ENCODE data around the gene TEX38. TPM values are rescaled to one million over a fixed set of nuclear protein-coding genes. Genes with fewer than 3 reads are reported as not detected.
"Not testable (repeated sequence)": the region's sequence is repeated elsewhere in the genome, so short reads cannot be mapped to it uniquely, and the experiment has no call there.

The TEX38 gene
- polyA plus RNA-seq, 1 donor = 0.09 TPM

DNA sequence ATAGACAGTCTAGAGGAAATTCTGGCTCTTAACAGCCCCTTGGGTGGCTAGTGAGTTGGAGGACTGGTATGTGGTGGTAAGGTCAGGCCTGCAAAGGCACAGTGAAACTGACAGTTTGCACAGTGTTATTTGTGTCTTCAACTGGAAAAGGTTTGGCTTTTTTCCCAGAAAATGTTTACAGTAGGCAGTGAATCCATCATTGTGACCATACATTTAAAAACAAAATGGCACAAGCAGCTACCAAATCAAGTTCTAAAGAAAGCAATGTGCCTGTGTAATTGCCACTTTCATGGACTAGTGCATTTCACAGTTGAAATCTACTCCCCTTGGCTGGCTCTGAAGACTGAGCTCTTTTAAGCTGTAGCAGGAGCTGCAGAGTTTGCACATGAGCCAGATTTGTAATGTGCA, 28.3 kb upstream of the TEX38 start:
- H3K4me1 ChIP-seq (ENCODE audit: control insufficient read depth, insufficient read depth, low read length) = peaks cover 4% of the 10 kb centered on the region
- no peak overlapping the region for H3K4me3 ChIP-seq (ENCODE audit: low read length)
- no peaks in the 10 kb centered on the region for H3K27me3 ChIP-seq (ENCODE audit: control insufficient read depth, insufficient read depth, low read length)
- peaks cover 15% of the 10 kb centered on the region for H3K36me3 ChIP-seq (ENCODE audit: control insufficient read depth, insufficient read depth, low read length)
- H3K9me3 ChIP-seq (ENCODE audit: control insufficient read depth, low read depth, low read length) = peaks cover 4% of the 10 kb centered on the region
- no peak for DNase-seq
- no peak overlapping the region for H3K27ac ChIP-seq (ENCODE audit: low read length)

DNA sequence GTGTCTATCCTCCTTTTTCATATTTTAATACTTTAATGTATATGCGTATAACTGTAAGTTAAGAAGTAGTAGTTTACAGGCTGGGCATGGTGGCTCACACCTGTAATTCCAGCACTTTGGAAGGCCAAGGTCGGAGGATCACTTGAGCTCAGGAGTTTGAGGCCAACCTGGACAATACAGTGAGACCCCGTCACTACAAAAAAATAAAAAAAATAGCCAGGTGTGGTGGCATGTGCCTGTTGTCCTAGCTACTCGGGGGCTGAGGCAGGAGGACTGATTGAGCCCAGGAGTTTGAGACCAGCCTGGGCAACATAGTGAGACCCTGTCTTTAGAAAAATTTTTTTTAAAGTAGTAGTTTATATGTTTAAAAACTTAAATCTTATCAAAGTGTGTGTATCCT, 25.8 kb upstream of the TEX38 start:
- no peak for DNase-seq
- Histone ChIP-seq H3K4me3 (ENCODE audit: low read length) (no peak overlapping the region), H3K27ac (ENCODE audit: low read length) (no peak overlapping the region), H3K36me3 (ENCODE audit: control insufficient read depth, insufficient read depth, low read length) (peaks cover 24% of the 10 kb centered on the region), H3K9me3 (ENCODE audit: control insufficient read depth, low read depth, low read length) (peaks cover 16% of the 10 kb centered on the region), H3K27me3 (ENCODE audit: control insufficient read depth, insufficient read depth, low read length) (no peaks in the 10 kb centered on the region), H3K4me1 (ENCODE audit: control insufficient read depth, insufficient read depth, low read length) (no peaks in the 10 kb centered on the region)
- 90% methylated on average over 2 of the region's 4 CpGs for WGBS (ENCODE audit: insufficient coverage, low lambda C conversion rate)

DNA sequence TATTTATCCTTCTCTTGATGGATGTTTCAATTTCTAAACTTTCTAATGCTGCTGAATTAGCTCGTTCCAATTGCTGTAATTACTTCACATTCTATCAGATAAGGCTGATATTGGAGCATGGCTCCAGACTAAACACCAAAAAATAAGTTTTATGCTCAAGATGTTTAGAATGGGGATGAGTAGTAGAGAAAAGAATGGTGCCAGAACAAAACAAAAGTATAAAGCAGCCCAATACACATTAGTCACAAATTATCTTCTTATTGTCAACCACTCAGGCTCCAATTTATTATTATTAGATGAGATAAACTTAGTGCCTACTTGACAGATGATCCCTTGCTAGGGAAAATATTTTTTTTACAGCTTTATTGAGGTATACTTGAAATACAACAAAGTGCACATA, 25.3 kb upstream of the TEX38 start:
- Histone ChIP-seq H3K4me1 (ENCODE audit: control insufficient read depth, insufficient read depth, low read length) (no peaks in the 10 kb centered on the region), H3K27me3 (ENCODE audit: control insufficient read depth, insufficient read depth, low read length) (no peaks in the 10 kb centered on the region), H3K27ac (ENCODE audit: low read length) (no peak overlapping the region), H3K36me3 (ENCODE audit: control insufficient read depth, insufficient read depth, low read length) (peaks cover 24% of the 10 kb centered on the region), H3K9me3 (ENCODE audit: control insufficient read depth, low read depth, low read length) (peaks cover 16% of the 10 kb centered on the region), H3K4me3 (ENCODE audit: low read length) (no peak overlapping the region)
- WGBS (ENCODE audit: insufficient coverage, low lambda C conversion rate) = 100% methylated on average over 1 of the region's 1 CpG
- DNase-seq = no peak

DNA sequence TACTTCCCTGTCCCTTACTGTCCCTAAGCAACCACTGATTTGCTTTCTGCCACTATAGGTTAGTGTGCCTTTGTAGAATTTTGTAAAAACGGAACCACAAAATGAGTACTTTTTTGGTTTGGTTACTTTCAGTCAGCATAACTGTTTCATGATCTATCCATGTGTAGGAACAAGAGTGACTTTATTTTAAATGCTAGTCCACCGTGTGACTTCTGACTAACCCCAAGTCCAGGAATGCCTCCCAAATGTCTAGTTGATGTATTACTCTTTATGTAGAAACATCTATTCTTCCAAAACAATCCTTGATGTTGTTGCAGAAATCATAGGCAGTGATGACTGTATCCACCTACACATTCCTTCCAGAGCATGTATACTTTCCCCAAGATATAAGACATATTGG, 24.8 kb upstream of the TEX38 start:
- Histone ChIP-seq H3K4me3 (ENCODE audit: low read length) (no peak overlapping the region), H3K4me1 (ENCODE audit: control insufficient read depth, insufficient read depth, low read length) (no peaks in the 10 kb centered on the region), H3K36me3 (ENCODE audit: control insufficient read depth, insufficient read depth, low read length) (peaks cover 24% of the 10 kb centered on the region), H3K27ac (ENCODE audit: low read length) (no peak overlapping the region), H3K9me3 (ENCODE audit: control insufficient read depth, low read depth, low read length) (peaks cover 16% of the 10 kb centered on the region), H3K27me3 (ENCODE audit: control insufficient read depth, insufficient read depth, low read length) (no peaks in the 10 kb centered on the region)
- no peak for DNase-seq
- WGBS (ENCODE audit: insufficient coverage, low lambda C conversion rate) = 100% methylated on average over 1 of the region's 2 CpGs

DNA sequence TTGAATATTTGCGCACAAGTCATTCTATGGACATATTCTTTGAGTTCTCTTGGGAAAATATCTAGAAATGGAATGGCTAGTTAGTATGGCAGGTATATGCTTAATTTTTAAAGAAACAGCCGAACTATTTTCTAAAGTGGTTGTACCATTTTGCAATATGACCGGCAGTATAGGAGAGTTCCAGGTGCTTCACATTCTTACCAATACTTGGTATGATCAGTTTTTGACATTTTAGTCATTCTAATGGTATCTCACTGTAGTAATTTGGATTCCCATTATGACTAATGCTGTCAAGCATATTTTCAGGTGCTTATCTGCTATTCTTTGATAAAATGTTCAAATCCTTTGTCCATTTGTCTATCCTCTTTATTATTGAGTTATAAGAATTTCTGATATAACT, 24.0 kb upstream of the TEX38 start:
- Histone ChIP-seq H3K4me3 (ENCODE audit: low read length) (no peak overlapping the region), H3K4me1 (ENCODE audit: control insufficient read depth, insufficient read depth, low read length) (no peaks in the 10 kb centered on the region), H3K36me3 (ENCODE audit: control insufficient read depth, insufficient read depth, low read length) (peaks cover 24% of the 10 kb centered on the region), H3K9me3 (ENCODE audit: control insufficient read depth, low read depth, low read length) (peaks cover 16% of the 10 kb centered on the region), H3K27me3 (ENCODE audit: control insufficient read depth, insufficient read depth, low read length) (no peaks in the 10 kb centered on the region), H3K27ac (ENCODE audit: low read length) (no peak overlapping the region)
- no peak for DNase-seq
- no CpG with 5 or more reads among the region's 3 CpGs for WGBS (ENCODE audit: insufficient coverage, low lambda C conversion rate)

DNA sequence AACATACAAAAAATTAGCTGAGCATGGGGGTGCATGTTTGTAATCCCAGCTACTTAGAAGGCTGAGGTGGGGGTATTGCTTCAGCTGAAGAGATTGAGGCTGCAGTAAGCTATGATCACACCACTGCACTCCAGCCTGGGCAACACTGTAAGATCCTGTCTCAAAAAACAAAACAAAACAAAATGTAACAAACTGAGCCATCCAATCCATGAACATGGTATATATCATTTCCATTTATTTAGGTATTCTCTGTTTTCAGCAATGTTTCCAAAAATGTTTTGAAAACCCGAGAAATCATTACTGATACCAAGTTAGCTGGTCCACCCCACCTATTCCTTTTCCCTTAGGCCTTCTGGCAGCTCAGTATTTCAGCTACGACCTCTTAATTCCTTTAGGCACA, 21.9 kb upstream of the TEX38 start:
- Histone ChIP-seq H3K36me3 (ENCODE audit: control insufficient read depth, insufficient read depth, low read length) (peaks cover 21% of the 10 kb centered on the region), H3K27me3 (ENCODE audit: control insufficient read depth, insufficient read depth, low read length) (no peaks in the 10 kb centered on the region), H3K4me1 (ENCODE audit: control insufficient read depth, insufficient read depth, low read length) (peaks cover 8% of the 10 kb centered on the region), H3K4me3 (ENCODE audit: low read length) (no peak overlapping the region), H3K9me3 (ENCODE audit: control insufficient read depth, low read depth, low read length) (peaks cover 16% of the 10 kb centered on the region), H3K27ac (ENCODE audit: low read length) (no peak overlapping the region)
- no peak for DNase-seq
- 100% methylated on average over 1 of the region's 2 CpGs for WGBS (ENCODE audit: insufficient coverage, low lambda C conversion rate)

DNA sequence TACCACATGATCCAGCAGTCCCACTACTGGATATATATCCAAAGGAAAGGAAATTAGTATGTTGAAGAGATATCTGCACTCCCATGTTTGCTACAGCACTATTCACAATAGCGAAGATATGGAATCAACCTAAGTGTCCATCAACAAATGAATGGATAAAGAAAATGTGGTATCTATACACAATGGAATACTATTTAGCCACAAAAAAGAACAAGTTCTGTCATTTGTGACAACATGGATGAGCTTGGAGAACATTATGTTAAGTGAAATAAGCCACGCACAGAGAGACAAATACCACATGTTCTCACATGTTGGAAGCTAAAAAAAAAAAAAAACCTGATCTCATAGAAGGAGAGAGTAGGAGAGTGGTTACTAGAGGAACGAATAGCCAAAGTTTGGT, 21.2 kb upstream of the TEX38 start:
- H3K9me3 ChIP-seq (ENCODE audit: control insufficient read depth, low read depth, low read length) = peaks cover 16% of the 10 kb centered on the region
- no peaks in the 10 kb centered on the region for H3K27me3 ChIP-seq (ENCODE audit: control insufficient read depth, insufficient read depth, low read length)
- peaks cover 8% of the 10 kb centered on the region for H3K4me1 ChIP-seq (ENCODE audit: control insufficient read depth, insufficient read depth, low read length)
- H3K27ac ChIP-seq (ENCODE audit: low read length) = no peak overlapping the region
- H3K36me3 ChIP-seq (ENCODE audit: control insufficient read depth, insufficient read depth, low read length) = peaks cover 25% of the 10 kb centered on the region
- WGBS (ENCODE audit: insufficient coverage, low lambda C conversion rate) = 100% methylated on average over 1 of the region's 3 CpGs
- DNase-seq = no peak
- no peak overlapping the region for H3K4me3 ChIP-seq (ENCODE audit: low read length)

DNA sequence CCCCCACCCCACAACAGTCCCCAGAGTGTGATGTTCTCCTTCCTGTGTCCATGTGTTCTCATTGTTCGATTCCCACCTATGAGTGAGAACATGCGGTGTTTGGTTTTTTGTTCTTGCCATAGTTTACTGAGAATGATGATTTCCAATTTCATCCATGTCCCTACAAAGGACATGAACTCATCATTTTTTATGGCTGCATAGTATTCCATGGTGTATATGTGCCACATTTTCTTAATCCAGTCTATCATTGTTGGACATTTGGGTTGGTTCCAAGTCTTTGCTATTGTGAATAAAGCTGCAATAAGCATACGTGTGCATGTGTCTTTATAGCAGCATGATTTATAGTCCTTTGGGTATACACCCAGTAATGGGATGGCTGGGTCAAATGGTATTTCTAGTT, 20.5 kb upstream of the TEX38 start:
- not testable (repeated sequence) for H3K4me1 ChIP-seq (ENCODE audit: control insufficient read depth, insufficient read depth, low read length); H3K27ac ChIP-seq (ENCODE audit: low read length); H3K27me3 ChIP-seq (ENCODE audit: control insufficient read depth, insufficient read depth, low read length); H3K4me3 ChIP-seq (ENCODE audit: low read length); DNase-seq
- Histone ChIP-seq H3K36me3 (ENCODE audit: control insufficient read depth, insufficient read depth, low read length) (peaks cover 30% of the 10 kb centered on the region), H3K9me3 (ENCODE audit: control insufficient read depth, low read depth, low read length) (peaks cover 16% of the 10 kb centered on the region)
- WGBS (ENCODE audit: insufficient coverage, low lambda C conversion rate) = no CpG with 5 or more reads among the region's 3 CpGs

DNA sequence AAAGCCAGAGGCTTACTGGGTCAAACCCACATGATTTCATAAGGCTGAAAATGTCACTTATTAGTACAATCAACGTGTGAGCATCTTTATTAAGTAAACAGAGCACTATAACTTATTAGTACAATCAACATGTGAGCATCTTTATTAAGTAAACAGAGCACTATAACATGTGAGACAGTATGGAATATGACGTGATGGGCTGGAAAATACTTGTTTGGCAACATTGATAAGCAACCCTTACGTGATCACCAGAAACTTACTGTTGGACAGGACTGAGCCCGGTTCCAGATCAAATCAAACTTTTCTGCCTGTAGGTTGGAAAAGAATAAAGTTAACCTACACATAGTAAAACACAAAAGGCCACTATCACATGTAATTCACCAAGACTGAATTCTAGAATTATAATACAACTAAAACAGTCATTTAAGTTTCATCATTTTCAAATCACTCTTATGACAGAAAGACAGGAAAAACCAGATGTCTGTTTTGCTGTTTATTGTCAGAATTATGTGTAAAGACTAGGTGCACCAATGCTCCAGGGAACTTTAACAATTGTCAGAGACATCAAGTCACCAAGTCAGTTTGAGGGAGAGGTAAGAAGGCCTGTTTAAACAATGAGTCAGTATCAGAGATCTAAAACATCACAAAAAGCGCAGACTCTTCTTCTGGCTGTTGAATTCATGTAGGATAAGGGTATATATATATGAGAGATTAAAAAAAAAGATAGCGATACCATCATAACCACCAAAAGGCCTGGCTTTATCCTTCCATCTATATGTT, 19.1 kb upstream of the TEX38 start:
- WGBS (ENCODE audit: insufficient coverage, low lambda C conversion rate) = 60% methylated on average over 2 of the region's 6 CpGs
- Histone ChIP-seq H3K36me3 (ENCODE audit: control insufficient read depth, insufficient read depth, low read length) (peaks cover 36% of the 10 kb centered on the region), H3K9me3 (ENCODE audit: control insufficient read depth, low read depth, low read length) (peaks cover 16% of the 10 kb centered on the region), H3K4me1 (ENCODE audit: control insufficient read depth, insufficient read depth, low read length) (peaks cover 8% of the 10 kb centered on the region), H3K4me3 (ENCODE audit: low read length) (no peak overlapping the region), H3K27ac (ENCODE audit: low read length) (no peak overlapping the region), H3K27me3 (ENCODE audit: control insufficient read depth, insufficient read depth, low read length) (no peaks in the 10 kb centered on the region)
- no peak for DNase-seq

DNA sequence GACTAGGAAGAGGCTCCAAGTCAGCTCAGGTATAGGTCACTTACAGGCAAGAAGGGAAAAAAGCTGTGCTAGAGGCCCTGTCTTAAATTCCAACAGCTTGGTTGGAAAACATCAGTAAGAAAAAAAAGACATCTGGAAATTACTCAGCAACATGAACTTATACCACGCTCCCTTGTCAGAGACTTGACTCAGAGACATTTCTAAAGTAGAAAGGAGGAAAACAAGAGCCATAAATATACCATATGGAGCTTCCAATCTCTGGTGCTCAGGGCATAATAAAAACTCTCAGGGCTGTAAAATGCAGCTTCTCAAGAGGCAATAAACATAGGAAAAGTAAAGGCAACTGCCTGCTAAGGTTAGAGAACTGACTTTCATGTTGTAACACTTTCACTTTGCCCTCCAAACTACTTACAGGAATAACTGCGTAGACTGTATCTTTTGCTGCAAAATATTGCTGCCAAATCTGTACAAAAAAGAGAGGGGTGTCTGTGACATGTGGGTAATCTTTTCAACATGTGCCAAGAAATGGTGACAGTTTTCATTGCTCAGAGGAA, 18.2 kb upstream of the TEX38 start:
- Histone ChIP-seq H3K27ac (ENCODE audit: low read length) (no peak overlapping the region), H3K36me3 (ENCODE audit: control insufficient read depth, insufficient read depth, low read length) (peaks cover 35% of the 10 kb centered on the region), H3K9me3 (ENCODE audit: control insufficient read depth, low read depth, low read length) (peaks cover 12% of the 10 kb centered on the region), H3K4me3 (ENCODE audit: low read length) (no peak overlapping the region), H3K27me3 (ENCODE audit: control insufficient read depth, insufficient read depth, low read length) (no peaks in the 10 kb centered on the region), H3K4me1 (ENCODE audit: control insufficient read depth, insufficient read depth, low read length) (peaks cover 8% of the 10 kb centered on the region)
- peak; percentile 63 to 84 for DNase-seq
- WGBS (ENCODE audit: insufficient coverage, low lambda C conversion rate) = no CpG with 5 or more reads among the region's 2 CpGs

DNA sequence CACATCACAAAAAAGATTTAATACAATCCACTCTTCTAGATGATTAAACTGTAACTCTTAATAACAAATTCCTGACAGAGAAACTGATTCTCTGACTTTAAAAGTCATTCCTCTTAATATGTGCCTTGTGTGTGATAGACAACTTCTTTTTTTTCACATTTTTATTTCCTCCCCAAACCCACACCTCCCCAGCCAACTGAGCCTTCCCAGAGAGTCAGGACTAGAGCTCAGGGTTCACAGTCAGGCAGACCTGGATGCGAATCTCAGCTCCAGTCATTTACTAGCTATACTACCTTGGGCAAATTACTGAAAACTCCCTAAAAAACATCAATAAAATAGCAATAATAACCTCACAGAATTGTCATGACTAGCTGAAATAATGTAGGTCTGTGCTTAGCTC, 17.6 kb upstream of the TEX38 start:
- DNase-seq = no peak
- peaks cover 8% of the 10 kb centered on the region for H3K4me1 ChIP-seq (ENCODE audit: control insufficient read depth, insufficient read depth, low read length)
- no peaks in the 10 kb centered on the region for H3K27me3 ChIP-seq (ENCODE audit: control insufficient read depth, insufficient read depth, low read length)
- no peak overlapping the region for H3K4me3 ChIP-seq (ENCODE audit: low read length)
- no peak overlapping the region for H3K27ac ChIP-seq (ENCODE audit: low read length)
- H3K36me3 ChIP-seq (ENCODE audit: control insufficient read depth, insufficient read depth, low read length) = peaks cover 35% of the 10 kb centered on the region
- WGBS (ENCODE audit: insufficient coverage, low lambda C conversion rate) = no CpG with 5 or more reads among the region's 1 CpG
- peaks cover 12% of the 10 kb centered on the region for H3K9me3 ChIP-seq (ENCODE audit: control insufficient read depth, low read depth, low read length)
